Stimulated activated CD8-positive, alpha-beta memory T cell treated with anti-CD3 and anti-CD28 coated beads, Interleukin-12 subunit alpha, Interleukin-12 subunit beta, amount 100 ng/mL, for 24 hours (primary cell): ENCODE measurements around the gene LPIN2.
"Not testable (repeated sequence)": the region's sequence is repeated elsewhere in the genome, so short reads cannot be mapped to it uniquely, and the experiment has no call there.

ENCODE experiments used
- DNase-seq: peaks from one replicate; pipeline ENCODE4 v3.0.0-alpha.2; 2020; ENCODE audit errors: extremely low read depth

Gene LPIN2

DNA sequence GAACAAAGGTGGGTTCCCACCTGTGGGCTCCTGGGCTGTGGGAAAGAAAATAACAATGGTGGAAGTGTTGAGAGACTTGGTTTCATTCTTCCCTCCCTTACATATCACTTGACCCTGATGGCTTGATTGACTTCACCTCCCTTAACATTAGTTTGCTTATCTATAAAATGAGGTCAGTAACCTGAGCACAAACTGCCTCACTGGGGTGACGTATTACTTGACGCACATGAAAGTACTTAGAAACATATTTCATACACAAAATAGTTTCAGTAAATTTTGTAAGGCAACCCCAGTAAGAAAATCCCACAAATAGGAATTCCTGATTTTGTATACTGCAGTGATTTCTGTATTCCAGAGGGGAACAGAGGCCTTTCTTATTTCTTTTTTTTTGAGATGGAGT lies 29.4 kb upstream of the LPIN2 start:
- no peak for DNase-seq

DNA sequence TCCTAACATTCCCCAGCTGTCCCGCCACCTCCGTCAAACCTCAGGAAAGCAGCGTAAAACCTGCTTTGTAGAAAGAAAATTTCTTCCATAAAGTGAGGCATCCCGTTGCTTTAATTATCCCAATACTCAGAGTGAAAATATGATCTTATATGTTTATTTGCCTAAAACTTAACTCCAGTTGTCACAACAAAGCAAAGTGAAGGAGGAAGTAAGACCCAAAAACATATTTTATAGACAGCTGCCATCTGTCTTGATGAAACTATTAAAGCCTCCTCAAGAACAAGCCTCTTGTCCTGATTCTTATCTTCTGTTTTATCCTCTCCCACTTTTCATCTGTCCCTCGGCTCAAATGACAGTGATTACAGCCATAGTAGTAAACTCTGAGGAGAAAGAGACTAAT lies 28.9 kb upstream of the LPIN2 start:
- no peak for DNase-seq

DNA sequence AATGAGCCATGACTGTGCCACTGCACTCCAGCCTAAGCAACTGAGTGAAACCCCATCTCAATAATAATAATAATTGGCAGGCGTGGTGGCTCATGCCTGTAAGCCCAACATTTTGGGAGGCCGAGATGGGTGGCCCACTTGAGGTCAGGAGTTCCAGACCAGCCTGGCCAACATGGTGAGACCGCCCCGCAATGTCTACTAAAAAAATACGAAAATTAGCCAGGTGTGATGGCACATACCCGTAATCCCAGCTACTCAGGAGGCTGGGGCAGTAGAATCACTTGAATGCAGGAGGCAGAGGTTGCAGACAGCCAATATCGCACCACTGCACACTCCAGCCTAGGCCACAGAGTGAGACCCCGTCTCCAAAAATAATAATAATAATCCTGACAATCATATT lies 27.9 kb upstream of the LPIN2 start:
- no peak for DNase-seq

DNA sequence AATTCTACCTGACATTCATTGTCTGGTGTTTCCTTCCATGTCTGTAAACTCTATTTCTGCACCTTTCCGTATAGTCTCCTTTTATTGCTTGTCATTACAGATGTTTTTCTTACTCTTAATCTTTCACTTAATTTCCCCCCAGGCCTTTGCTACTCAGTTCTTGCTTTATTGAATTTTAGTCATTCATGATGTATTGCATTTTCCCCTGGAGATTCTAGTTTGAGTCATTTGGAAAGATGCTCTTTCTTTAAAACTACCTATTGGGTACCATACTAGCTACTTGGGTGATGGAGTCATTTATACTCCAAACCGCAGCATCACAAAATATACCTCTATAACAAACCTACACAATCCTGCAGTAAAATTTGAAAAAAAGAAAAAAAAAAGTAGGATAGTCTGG lies 27.2 kb upstream of the LPIN2 start:
- DNase-seq, result no peak

DNA sequence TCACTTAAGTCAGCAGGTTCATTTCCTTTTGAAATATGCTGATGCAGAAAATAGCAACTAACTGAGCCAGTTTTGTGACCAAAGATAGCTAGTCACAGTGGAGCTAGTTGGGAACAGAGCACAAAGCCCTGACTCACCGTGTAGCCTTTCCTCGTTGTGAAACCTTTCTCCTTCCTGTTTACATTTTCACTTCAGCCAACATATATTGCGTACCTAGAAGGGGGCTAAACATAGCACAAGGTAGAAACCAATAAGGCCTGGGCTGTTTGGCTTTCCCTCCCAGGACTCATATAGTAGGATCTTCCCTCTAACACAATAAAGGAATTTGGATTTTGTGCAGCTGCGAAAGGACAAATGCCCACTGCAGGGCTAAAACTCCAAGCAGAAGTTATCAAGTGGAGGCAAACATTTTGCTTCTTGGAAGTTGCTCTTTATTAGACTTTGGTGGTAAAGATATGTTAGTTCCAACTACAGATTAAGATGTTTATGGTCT lies 24.5 kb upstream of the LPIN2 start:
- DNase-seq, result no peak

DNA sequence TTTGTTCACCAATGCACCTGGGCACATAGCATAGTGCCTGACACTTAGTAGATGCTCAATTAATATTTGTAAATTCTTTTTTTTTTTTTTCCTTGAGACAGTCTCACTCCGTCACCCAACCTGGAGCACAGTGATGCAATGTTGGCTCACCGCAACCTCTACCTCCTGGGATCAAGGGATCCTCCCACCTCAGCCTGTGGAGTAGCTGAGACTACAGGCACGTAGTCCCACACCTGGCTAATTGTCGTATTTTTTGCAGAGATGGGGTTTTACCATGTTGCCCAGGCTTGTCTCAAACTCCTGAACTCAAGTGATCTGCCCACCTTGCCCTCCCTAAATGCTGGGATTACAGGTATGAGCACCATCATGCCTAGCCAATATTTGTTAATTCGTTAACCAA lies 23.2 kb upstream of the LPIN2 start:
- no peak for DNase-seq

DNA sequence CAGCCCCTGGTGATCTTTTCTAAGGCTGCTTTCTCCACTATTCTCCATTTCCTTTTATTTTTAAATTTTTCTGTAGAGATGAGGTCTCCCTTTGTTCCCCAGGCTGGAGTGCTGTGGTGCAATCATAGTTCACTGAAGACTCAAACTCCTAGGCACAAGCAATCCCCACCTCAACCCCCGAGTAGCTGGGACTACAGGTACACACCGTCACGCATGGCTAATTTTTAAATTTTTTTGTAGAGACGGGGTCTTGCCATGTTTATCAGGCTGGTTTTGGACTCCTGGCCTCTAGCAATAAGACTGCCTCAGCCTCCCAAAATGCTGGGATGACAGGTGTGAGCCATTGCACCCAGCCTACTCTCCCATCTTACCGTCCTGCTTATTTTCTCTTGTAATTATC lies 22.7 kb upstream of the LPIN2 start:
- DNase-seq, result no peak

DNA sequence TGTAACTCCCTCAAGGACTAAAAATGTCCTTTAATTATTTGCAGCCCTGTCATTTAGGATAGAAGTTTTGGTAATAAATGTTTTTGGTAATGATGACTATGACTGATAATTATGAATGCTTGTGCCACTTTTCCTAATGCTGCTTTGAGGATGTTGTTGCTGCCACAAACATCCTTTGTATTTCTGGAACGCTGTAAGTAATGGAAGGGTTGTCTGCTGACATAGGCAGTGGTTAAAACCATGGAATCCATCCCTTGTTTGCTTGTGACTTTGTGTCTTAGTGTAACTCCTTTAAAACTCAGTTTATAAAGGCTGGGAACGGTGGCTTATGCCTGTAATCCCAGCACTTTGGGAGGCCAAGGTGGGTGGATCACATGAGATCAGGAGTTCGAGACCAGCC lies 19.8 kb upstream of the LPIN2 start:
- DNase-seq, result no peak

DNA sequence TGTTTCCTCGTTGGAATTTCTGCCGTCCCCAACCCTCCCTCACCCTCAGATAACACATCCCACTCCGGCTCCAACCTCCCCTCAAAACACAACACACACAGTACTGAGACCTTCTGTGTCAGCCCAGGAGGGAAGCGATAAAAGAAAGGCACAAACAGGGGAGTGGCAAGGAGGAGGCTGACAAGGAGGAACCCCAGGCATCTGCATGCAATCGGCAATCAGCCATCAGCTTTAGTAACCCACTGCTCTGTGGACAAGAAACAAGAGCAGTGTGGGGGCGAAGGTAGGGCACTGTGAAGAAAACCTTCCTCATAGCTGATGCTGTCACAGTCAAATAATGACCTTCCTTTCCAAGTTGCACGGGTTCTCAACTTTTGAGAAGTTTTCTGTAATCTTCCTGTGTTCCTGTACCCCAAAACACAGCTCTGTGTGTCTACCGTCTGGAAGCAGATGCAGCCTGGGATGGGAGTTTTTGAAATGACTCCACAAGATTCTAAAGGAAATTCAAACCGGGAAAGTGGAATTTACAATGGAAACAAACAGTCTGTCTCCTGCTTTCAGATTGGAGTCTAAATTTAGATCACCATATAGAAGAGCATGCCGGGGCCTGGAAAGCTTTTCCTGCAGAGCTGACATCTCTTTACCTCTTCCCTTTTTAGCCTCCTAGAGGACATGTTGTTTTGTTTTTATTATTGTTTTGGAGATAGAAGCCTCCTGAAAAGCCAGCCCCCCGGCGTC lies 16.4 kb upstream of the LPIN2 start:
- no peak for DNase-seq

DNA sequence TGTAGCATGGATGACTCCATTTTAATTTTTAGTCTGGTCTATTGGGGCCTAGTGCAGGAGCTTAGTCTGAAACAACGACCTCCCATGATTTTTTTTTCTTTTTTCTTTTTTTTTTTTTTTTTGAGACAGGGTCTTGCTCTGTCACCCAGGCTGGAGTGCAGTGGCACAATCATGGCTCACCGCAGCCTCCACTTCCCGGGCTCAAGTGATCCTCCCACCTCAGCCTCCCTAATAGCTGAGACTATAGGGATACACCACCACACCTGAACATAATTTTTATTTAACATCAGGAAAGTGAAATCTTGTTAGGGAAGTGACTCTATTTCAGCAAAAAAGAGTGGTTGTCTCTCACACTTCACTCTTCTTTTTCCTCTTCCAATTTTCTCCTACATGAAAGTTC lies 15.2 kb upstream of the LPIN2 start:
- DNase-seq, result not testable (repeated sequence)

DNA sequence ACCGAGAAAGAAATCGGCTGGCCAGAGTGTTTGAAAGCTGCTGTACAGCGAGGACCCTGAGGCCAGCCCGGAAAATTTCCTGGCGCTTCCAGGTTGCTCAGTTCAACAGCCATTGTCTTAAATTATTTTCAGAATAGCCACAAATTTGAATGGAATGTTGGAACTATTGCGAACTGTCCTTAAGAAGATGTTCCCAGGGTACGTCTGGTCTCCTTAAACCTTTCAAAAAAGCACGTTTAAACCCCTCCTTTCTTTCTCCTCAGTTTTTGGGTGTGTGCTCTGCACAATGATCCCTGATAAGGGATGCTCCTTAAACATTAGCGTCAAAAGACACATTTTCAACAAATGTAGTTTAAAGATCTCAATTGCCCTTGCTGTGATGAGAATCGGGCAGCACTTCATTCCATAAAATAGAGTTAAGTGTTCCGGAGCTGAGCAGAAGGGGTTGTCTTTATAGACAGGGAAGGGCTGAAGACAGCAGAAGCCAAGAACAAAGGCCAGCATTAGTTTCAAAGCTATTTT lies 14.5 kb upstream of the LPIN2 start:
- no peak for DNase-seq

DNA sequence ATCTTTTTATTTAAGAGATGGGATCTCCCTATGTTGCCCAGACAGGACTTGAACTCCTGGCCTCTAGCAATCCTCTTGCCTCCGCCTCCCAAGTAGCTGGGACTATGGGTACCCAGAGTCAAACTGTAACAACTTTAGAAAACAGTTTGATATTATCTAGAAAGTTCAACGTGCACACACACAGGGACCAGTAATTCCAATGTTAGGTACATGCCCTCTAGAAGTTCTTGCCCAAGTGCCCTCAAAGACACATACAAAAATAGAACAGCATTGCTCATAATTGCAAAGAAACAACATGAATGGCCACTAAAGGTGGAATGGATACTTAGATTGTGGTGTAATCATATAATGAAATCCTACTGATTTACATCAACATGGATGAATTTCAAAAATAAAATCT lies 12.6 kb upstream of the LPIN2 start:
- no peak for DNase-seq

DNA sequence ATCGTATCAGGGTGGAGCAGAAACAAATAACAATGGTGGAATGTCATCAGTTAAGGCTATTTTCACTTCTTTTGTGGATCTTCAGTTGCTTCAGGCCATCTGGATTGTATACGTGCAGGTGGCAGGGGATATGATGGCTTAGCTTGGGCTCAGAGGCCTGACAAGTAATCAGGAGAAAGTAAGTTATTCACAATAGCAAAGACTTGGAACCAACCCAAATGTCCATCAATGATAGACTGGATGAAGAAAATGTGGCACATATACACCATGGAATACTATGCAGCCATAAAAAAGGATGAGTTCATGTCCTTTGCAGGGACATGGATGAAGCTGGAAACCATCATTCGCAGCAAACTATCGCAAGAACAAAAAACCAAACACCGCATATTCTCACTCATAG lies 10.7 kb upstream of the LPIN2 start:
- not testable (repeated sequence) for DNase-seq

DNA sequence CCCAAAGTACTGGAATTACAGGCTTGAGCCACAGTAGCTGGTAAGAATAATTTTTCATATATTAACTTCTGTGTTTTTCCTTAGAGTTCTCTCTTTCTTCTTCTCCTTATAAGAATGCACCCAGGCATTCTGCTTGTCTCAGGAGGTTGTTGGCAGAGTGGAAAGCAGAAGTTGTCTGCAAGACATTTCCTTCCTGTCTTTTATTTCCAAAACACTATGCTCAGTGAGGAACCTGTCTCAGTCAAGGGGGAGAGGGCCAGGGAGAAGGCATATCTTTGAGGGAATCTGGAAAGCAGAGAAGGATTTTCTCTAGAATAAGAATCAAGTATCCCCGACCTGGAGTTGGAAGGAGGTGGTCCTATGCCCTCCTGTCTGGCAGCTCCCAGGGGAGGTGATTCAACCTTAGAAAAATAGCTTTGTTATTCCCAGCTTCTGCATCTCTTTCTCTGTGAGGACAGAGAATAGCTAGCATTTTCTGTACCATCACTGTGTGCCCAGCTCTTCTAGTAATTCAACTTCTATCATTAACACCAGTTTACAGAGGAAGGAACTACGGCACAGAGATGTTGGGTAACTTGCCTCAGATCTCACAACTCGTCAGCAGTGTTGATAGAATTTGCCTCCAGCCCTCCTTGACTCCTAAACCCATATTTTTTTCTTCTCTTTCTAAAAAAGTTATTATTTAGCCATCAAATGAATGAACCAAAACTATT lies 3.8 kb upstream of the LPIN2 start:
- no peak for DNase-seq

DNA sequence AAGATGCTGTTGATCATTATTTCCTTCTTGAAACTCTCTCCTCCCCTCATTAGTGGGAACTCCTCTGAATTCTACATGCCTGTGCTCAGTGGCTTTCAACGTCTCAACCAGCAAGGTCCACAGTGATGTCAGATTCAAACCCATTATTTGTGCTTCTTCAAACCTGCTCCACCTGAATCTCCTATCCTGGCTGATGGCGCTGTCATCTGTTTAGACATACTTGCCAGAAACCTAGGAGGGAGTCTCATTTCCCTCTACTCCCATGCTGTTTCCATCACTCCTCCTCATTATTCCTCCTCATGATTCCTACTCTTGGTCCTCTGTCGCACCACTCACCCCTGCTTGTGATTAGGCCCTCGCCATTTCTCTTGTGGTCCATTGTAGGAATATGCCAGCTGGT lies 2.9 kb upstream of the LPIN2 start:
- no peak for DNase-seq

DNA sequence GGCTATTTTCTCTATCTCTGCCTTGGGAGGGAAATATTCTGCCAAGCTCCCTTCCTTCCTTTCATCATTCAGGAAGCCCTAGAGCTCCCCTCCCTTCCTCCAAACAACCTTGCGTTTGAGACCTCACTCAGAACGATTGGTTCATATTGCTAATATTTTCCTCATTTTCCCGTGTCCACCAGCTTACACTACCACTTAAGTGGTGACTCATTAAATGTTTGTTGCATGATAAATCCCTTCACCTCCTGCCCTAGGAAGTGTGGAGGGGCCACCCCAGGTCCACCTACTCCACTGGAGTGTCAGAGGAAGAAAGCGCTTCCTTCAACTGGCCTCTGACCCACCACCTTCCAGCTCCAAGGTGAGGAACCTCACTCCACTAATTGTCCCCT lies 2.3 kb upstream of the LPIN2 start:
- DNase-seq, result no peak

DNA sequence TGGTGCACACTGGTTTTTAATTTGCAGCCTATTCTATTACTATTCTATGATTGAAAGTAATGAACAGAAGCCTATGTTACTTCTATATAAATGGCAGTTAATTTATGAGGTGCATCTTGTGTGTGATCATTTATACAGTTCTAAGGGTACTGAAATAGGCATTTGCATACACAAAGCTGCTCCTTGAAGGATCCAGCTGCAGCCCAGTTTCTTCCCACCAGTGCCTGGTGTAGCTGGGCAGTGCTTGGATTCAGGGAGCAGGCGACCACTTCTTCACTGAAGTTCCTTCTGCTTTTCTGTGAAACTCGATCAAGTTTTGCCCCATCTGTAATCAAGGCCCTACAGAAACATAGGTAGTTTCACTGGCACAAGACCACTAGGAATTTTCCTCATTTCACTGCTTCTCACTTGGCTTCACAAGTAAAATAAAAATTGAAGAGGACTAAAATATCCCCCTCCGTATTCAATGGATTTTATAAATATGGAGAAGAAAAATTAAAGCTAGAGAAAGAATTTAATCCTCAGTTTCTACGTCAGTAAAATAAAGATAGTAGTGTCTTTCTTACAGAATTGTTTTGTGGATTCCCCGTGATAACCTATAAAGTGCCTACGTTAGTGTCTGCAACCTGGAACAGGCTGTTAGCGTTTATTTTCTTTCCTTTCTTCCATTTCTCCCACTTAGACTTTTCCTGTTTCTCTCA lies 1.7 kb upstream of the LPIN2 start:
- no peak for DNase-seq

DNA sequence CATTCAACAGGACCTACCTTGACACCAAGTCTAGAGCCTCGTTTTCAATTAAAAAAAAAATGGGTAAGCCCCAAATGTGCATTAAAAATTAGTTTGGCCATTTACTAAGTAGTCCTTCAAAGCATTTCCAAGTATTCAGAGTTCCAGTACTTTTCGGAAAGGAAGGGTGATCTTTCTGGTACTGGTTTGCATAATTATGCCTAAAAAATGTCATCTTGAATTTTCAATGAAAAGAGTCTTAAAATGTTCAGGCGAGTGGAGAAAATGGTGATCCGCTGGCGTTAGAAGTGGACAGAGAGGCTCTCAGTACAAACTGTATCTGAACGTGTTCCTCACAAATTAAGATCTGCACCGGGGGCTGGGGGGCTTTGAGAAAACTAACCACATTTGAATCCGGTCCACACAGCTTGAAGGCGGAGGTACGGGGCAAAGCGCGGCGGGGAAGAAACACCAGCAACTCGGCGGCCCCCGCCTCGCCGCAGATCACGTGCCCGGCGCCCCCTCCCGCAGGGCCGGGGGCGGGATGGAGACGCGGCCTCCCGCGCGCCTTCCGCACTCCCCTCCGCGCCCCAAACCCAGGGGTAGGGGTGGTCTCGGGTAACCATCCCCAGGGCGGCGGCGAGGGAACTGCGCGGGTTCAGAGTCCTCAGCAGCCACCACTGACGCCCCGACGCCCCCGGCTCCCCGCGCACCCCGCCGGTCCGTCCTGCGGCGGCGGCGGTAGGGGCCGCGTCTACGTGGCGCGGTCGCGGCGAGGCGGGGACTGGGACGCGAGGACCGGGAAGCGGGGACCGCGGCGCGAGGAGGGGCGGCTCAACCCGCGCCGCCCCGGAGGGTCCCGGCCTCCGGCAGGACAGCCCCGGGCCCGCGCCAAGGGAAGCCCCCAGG lies 564 bp downstream of the LPIN2 start:
- DNase-seq, result no peak

DNA sequence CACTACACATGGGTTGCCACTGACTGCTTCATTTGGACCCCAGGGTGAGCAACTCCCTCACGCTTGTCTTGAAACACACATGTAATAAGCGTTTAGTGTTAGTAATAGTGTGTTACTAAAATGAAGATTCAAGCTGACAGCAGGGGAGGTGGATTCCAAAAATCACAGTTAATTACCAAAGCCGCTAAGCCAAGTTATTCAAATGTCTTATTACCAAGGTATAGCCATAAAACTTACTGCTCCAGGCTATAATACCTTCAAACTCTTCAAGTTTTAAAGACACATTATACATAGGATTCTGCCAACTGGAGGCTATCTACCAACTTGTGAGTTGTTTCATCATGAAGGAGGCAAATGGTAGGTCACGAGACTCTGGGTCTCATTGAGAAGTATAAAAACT lies 2.9 kb downstream of the LPIN2 start:
- DNase-seq, result no peak

DNA sequence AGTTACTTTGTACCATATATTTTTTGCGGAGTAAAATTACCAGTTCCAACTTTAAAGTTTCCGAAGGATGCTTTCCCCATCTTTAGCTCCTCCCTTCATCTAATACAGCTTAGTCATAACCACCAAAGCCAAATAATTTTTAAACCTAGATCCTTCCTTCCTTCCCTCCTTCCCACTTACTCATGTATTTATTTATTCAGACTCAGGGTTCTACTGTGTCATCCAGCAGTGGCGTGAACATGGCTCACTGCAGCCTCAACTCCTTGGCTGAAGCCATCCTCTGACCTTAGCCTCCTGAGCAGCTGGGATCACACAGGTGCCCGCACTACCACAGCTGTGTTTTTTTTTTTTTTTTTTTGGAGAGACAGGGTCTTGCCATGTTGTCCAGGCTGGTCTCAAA lies 4.4 kb downstream of the LPIN2 start:
- no peak for DNase-seq

DNA sequence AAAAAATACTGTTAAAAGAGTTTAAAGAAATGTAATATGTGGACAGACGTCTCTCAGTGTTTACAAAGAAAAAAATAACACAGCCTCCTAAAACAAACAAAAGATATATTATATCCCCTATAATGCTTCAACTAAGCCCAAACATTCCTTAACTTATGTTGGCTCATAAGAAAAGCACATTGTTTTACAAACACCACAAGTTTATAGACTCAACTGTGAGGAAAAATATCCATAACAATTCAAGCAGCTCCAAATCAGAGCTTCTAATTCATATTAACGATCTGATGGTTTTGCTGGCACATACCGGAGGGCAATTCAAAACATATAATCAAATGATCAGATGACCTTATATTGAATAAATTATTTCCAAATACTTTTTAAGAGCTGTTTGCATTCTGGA lies 5.5 kb downstream of the LPIN2 start:
- no peak for DNase-seq

DNA sequence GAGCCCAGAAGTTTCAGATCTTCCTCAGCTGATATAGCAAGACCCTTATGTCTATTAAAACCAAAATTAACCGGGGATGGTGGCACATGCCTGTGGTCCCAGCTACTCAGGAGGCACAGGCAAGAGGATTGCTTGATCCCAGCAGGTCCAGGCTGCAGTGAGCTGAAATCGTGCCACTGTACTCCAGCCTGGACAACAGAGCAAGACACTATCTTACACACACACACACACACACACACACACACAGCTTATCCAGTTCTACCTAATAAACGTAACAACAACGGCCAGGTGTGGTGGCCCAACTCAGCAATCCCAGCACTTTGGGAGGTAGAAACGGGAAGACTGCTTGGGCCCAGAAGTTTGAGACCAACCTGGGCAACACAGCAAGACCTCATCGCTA lies 7.5 kb downstream of the LPIN2 start:
- DNase-seq, result no peak
